Measurements from ENCODE around the gene TENM3. TPM values are rescaled to one million over a fixed set of nuclear protein-coding genes. Genes with fewer than 3 reads are reported as not detected.

The TENM3 gene
- total RNA-seq, 4 donors from 2014 or later, result 0.64 to 5.5 (median 2.1) TPM

DNA sequence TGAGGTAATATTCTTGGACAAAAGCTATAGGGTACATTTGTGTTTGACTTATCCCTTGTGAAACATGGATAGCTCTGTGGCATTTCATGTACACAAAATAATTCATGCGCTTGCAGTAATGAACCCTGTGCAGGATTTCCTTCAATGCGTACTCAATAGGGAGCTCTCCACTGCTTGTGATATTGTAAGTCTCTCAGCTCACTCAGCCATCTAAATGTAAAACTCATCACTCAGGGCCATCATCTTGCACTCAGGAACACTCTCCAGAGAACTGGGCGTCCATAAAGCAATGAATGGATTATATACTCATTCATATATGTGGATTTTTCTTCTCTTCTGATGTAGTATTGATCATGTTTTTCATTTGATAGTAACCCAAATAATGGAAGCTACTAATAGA lies 385.9 kb downstream of the TENM3 start:
- 86 to 87% methylated on average over 3 of the region's 3 CpGs for WGBS, 2 donors

DNA sequence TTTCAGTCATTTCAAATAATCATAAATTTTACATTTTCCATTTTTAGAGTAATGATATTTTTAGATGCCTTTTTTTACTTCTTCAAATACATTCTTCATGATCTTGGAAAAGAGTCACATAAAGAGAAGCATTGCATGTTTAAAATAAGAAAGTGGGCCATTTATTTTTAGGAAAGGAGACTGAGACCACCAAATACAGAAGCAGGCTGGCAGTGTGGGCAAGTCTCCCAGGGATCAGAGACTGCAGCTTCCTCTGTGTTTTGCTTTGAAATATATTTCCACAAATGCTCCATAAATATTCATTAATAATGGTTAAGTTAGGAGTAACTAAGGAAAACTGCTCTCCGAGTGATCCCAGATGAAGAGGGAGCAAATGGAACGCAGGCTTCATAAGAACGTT lies 397.3 kb downstream of the TENM3 start:
- H3K27ac ChIP-seq, result no peak overlapping the region
- H3K4me3 ChIP-seq, result no peak overlapping the region
- DNase-seq, result no peak
- intact Hi-C loops (cut with DNase I), result no loop called here
- H3K36me3 ChIP-seq, result no peaks in the 10 kb centered on the region
- H3K9me3 ChIP-seq, result peaks cover 0 to 4% (median 2%) of the 10 kb centered on the region in 3 donors
- no peaks in the 10 kb centered on the region for H3K27me3 ChIP-seq
- TF ChIP-seq POLR2A (IDR thresholded peaks at IDR 0.05), result no peak
- TF ChIP-seq, protein P1, sequence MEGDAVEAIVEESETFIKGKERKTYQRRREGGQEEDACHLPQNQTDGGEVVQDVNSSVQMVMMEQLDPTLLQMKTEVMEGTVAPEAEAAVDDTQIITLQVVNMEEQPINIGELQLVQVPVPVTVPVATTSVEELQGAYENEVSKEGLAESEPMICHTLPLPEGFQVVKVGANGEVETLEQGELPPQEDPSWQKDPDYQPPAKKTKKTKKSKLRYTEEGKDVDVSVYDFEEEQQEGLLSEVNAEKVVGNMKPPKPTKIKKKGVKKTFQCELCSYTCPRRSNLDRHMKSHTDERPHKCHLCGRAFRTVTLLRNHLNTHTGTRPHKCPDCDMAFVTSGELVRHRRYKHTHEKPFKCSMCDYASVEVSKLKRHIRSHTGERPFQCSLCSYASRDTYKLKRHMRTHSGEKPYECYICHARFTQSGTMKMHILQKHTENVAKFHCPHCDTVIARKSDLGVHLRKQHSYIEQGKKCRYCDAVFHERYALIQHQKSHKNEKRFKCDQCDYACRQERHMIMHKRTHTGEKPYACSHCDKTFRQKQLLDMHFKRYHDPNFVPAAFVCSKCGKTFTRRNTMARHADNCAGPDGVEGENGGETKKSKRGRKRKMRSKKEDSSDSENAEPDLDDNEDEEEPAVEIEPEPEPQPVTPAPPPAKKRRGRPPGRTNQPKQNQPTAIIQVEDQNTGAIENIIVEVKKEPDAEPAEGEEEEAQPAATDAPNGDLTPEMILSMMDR (IDR thresholded peaks at IDR 0.05), result no peak
- 79 to 86% methylated on average over 3 of the region's 3 CpGs for WGBS, 2 donors
- no peaks in the 10 kb centered on the region for H3K4me1 ChIP-seq

More for the DNA sequence above, 385.9 kb downstream of the TENM3 start:
- Histone ChIP-seq H3K4me1 (no peaks in the 10 kb centered on the region), H3K36me3 (no peaks in the 10 kb centered on the region), H3K9me3 (no peaks in the 10 kb centered on the region), H3K4me3 (no peak overlapping the region), H3K27ac (no peak overlapping the region), H3K27me3 (no peaks in the 10 kb centered on the region)
- no peak for DNase-seq
- TF ChIP-seq, protein P1 (IDR thresholded peaks at IDR 0.05), result no peak
- TF ChIP-seq POLR2A (IDR thresholded peaks at IDR 0.05), result no peak
- intact Hi-C loops (cut with DNase I), result no loop called here

DNA sequence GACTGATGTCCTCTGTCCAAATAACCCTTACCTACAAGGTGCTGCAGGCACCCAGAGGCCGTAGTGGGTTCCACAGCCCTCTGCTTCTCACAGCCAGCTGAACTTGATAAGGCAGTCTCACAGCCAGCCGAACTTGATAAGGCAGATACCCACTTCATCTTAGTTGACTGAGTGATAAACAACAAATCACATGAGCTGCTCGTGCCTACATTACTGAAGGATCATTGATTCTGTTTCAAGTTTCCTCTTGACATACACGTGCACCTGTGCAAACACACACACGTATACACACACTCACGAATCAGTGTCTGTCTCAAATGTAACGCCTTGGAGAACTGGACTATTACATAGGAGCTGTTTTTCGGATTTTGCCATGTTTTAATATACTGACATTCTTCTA lies 397.7 kb downstream of the TENM3 start:
- no peak overlapping the region for H3K27ac ChIP-seq
- H3K36me3 ChIP-seq, result no peaks in the 10 kb centered on the region
- no peak for TF ChIP-seq POLR2A (IDR thresholded peaks at IDR 0.05)
- TF ChIP-seq, protein P1 (IDR thresholded peaks at IDR 0.05), result no peak
- 64 to 82% methylated on average over 8 of the region's 8 CpGs for WGBS, 2 donors
- peaks cover 0 to 8% (median 7%) of the 10 kb centered on the region in 3 donors for H3K9me3 ChIP-seq
- H3K4me3 ChIP-seq, result no peak overlapping the region
- no peaks in the 10 kb centered on the region for H3K4me1 ChIP-seq
- intact Hi-C loops (cut with DNase I), result no loop called here
- no peaks in the 10 kb centered on the region for H3K27me3 ChIP-seq
- no peak for DNase-seq

DNA sequence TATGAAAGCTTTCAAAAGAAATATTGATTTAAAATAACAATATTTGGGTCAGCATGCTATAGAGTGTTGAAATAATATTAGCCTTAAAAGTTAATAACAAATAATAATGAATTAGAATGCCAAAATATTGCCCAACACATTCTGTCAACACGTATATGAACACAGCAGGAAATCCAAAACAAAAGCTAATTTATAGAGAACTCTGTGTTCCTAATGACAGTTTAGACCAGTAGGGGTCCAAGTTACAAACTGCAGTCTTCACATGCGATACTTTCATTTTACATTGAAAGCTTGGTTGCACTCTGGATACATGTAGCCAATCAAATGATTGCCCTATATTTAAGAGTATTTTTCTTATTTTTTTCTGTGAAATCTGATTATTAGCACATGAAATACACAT lies 399.6 kb downstream of the TENM3 start:
- WGBS, 2 donors, result 51 to 55% methylated on average over 2 of the region's 2 CpGs
- H3K27me3 ChIP-seq, result no peaks in the 10 kb centered on the region
- no peak overlapping the region for H3K4me3 ChIP-seq
- no peaks in the 10 kb centered on the region for H3K4me1 ChIP-seq
- H3K27ac ChIP-seq, result no peak overlapping the region
- no peak for DNase-seq
- TF ChIP-seq POLR2A (IDR thresholded peaks at IDR 0.05), result no peak
- TF ChIP-seq, protein P1 (IDR thresholded peaks at IDR 0.05), result no peak
- H3K36me3 ChIP-seq, result no peaks in the 10 kb centered on the region
- intact Hi-C loops (cut with DNase I), result no loop called here
- H3K9me3 ChIP-seq, result peaks cover 0 to 10% (median 9%) of the 10 kb centered on the region in 3 donors

DNA sequence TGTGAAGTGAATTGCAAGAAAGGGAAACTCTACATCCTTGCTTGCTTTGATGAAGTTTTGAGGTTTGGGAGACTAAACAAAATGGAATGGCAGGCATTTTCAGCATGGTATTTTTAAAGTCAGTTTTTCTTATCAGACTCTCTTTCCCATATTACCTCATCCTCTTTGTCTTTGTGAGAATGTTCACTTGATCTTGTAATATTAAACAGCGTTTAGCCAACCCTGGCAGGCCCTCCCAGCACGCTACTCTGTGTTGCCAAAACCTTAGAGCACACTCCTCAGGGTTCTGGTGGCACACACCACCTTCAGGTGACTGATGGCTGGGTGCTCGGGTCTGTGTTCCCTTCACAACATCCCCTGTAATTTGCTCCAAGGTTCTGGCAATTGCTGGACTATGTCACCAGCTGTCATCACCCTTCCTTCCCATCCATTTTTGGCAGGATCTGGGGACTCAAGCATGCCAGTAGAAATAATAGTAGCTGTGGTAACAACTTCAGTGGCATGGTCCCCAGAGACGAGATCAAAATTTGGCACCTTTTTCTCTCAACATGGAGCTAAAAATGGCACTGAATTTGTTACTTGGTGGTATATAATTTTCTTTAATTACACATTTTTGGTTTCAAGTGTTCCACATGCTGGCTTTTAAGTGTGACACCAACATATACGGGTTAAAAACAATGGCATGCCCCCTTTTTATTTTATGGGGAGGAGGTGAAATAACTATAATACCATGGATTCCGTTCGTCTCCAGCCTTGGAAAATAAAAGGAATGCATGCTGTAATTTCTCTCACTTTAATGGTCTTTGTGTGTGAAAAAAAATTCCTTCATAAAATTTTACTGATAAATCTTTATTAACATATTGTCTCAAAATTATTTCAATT lies 400.8 kb downstream of the TENM3 start:
- Histone ChIP-seq H3K36me3 (no peaks in the 10 kb centered on the region), H3K4me1 (no peaks in the 10 kb centered on the region), H3K27me3 (no peaks in the 10 kb centered on the region), H3K9me3 (peaks cover 0 to 10% (median 9%) of the 10 kb centered on the region in 3 donors), H3K4me3 (no peak overlapping the region), H3K27ac (no peak overlapping the region)
- intact Hi-C loops (cut with DNase I), result no loop called here
- no peak for DNase-seq
- 73 to 84% methylated on average over 7 of the region's 7 CpGs for WGBS, 2 donors
- TF ChIP-seq POLR2A (IDR thresholded peaks at IDR 0.05), result no peak
- TF ChIP-seq, protein P1 (IDR thresholded peaks at IDR 0.05), result no peak

All from esophagus squamous epithelium (tissue), 5 donors.